SK-N-SH (cell line): ENCODE data around the gene PTGES3. TPM values are rescaled to one million over a fixed set of nuclear protein-coding genes. Genes with fewer than 3 reads are reported as not detected.

Experiments used
- CTCF ChIA-PET: fragments of 300-600, 350-600 bp; formaldehyde crosslinking; extraction: SDS; loops from one replicate; lab custom pipeline; 2021; lab: Yijun Ruan, JAX
- POLR2A ChIA-PET: fragments of 350-600 bp; sonication (Branson Sonifier 250); formaldehyde crosslinking; extraction: SDS; loops from one replicate; lab custom pipeline; 2020; ENCODE audit warnings: antibody characterized with exemption, inconsistent platforms; lab: Yijun Ruan, JAX
- DNase-seq: peaks from one replicate; pipeline ENCODE4 v3.0.0; 2012
- H2AFZ ChIP-seq: fragments of 200-600 bp; sonication (generic); 2 replicates; pipeline ENCODE4 v1.8.1; 2016; ENCODE audit warnings: antibody characterized with exemption, mild to moderate bottlenecking, low read depth
- H3F3A ChIP-seq: fragments of 200-600 bp; sonication (generic); replicated peaks from 2 replicates; pipeline ENCODE3; 2016; ENCODE audit warnings: antibody characterized with exemption, mild to moderate bottlenecking; ENCODE audit not compliant: insufficient read depth
- H3K27ac ChIP-seq, 2 experiments: fragments of 200-500 bp in 1 of 2; fragments of 200-600 bp in 1 of 2; sonication (Bioruptor generic) in 1 of 2; sonication (generic), shearing (Covaris generic) in 1 of 2; 2 replicates each; pipeline versions ENCODE4 v1.5.1 to v1.6.1; 2014 to 2016; ENCODE audit warnings: low read depth in 2 of 2, inconsistent platforms in 1 of 2, low read length in 1 of 2, mild to moderate bottlenecking in 1 of 2, mixed read lengths in 1 of 2
- H3K27me3 ChIP-seq: fragments of 200-600 bp; sonication (generic), shearing (Covaris generic); 2 replicates; pipeline ENCODE4 v1.6.1; 2016; ENCODE audit warnings: mixed run types; ENCODE audit not compliant: insufficient read depth
- H3K36me3 ChIP-seq, 2 experiments: fragments of 200-500 bp in 1 of 2; fragments of 200-600 bp in 1 of 2; sonication (Bioruptor generic) in 1 of 2; sonication (generic) in 1 of 2; replicated peaks in 1 of 2; 2 replicates each; pipeline versions ENCODE3 to v1.5.1; 2014 to 2016; ENCODE audit warnings: low read length in 1 of 2, mild to moderate bottlenecking in 1 of 2; ENCODE audit not compliant: insufficient read depth in 2 of 2, control insufficient read depth in 1 of 2
- H3K4me1 ChIP-seq, 2 experiments: fragments of 200-500 bp in 1 of 2; fragments of 200-600 bp in 1 of 2; sonication (Bioruptor generic) in 1 of 2; sonication (generic), shearing (Covaris generic) in 1 of 2; 2 replicates each; pipeline versions ENCODE4 v1.5.1 to v1.6.1; 2014 to 2016; ENCODE audit warnings: low read depth in 1 of 2, low read length in 1 of 2, mixed run types in 1 of 2; ENCODE audit not compliant: insufficient read depth in 2 of 2, control insufficient read depth in 1 of 2
- H3K4me2 ChIP-seq: fragments of 200-600 bp; sonication (generic), shearing (Covaris generic); 2 replicates; pipeline ENCODE4 v1.6.1; 2017; ENCODE audit warnings: mixed run types
- H3K4me3 ChIP-seq, 2 experiments: fragments of 200-500 bp in 1 of 2; fragments of 200-600 bp in 1 of 2; sonication (Bioruptor generic) in 1 of 2; sonication (generic), shearing (Covaris generic) in 1 of 2; 2 replicates each; pipeline versions ENCODE4 v1.5.1 to v1.8.1; 2014 to 2016; ENCODE audit warnings: low read depth in 2 of 2, inconsistent platforms in 1 of 2, low read length in 1 of 2, mild to moderate bottlenecking in 1 of 2, mixed read lengths in 1 of 2, moderate library complexity in 1 of 2
- H3K79me2 ChIP-seq: fragments of 200-600 bp; sonication (generic); 2 replicates; pipeline ENCODE4 v1.8.1; 2017; ENCODE audit warnings: mild to moderate bottlenecking; ENCODE audit not compliant: insufficient read depth
- H3K9ac ChIP-seq: fragments of 200-600 bp; sonication (generic); 2 replicates; pipeline ENCODE4 v1.6.1; 2017; ENCODE audit warnings: mixed run types
- H3K9me2 ChIP-seq: fragments of 200-600 bp; sonication (generic); 2 replicates; pipeline ENCODE4 v1.6.1; 2017; ENCODE audit warnings: mixed run types
- H3K9me3 ChIP-seq: fragments of 200-600 bp; sonication (generic); 2 replicates; pipeline ENCODE4 v1.6.1; 2017; ENCODE audit warnings: mixed run types, mild to moderate bottlenecking, moderate library complexity
- H4K20me1 ChIP-seq: fragments of 200-600 bp; sonication (generic); 2 replicates; pipeline ENCODE4 v1.6.1; 2017; ENCODE audit warnings: mild to moderate bottlenecking, mixed run types; ENCODE audit not compliant: insufficient read depth
- CHD2 ChIP-seq: fragments of 150-350 bp; IDR thresholded peaks from 2 replicates; pipeline ENCODE4 v1.6.1; 2018; ENCODE audit warnings: low read length; ENCODE audit not compliant: partially characterized antibody
- CTCF ChIP-seq: fragments of 200-600 bp; sonication (generic); IDR thresholded peaks from 2 replicates; pipeline ENCODE4 v1.6.1; 2017; ENCODE audit warnings: antibody characterized with exemption, mild to moderate bottlenecking, moderate library complexity
- FOXJ3 ChIP-seq: sonication (generic); formaldehyde crosslinking; IDR thresholded peaks from 2 replicates; pipeline ENCODE4 v1.5.1; 2020; ENCODE audit warnings: mild to moderate bottlenecking, missing genetic modification reagents
- FOXM1 ChIP-seq: IDR thresholded peaks from 2 replicates; pipeline ENCODE4 v1.4.0; 2012; ENCODE audit warnings: low read depth, mild to moderate bottlenecking
- GATA2 ChIP-seq: sonication (generic); formaldehyde crosslinking; IDR thresholded peaks from 2 replicates; pipeline ENCODE4 v1.5.0; 2020; ENCODE audit warnings: mild to moderate bottlenecking, missing genetic modification reagents
- IRF3 ChIP-seq: fragments of 150-350 bp; IDR thresholded peaks from 2 replicates; pipeline ENCODE4 v1.6.1; 2016; ENCODE audit warnings: mild to moderate bottlenecking, low read depth, low read length
- MAX ChIP-seq: IDR thresholded peaks from 2 replicates; pipeline ENCODE4 v1.4.0; 2012; ENCODE audit warnings: low read depth
- MEF2A ChIP-seq: IDR thresholded peaks from 2 replicates; pipeline ENCODE4 v1.4.0; 2012; ENCODE audit warnings: low read depth, borderline replicate concordance
- NRF1 ChIP-seq: IDR thresholded peaks from 2 replicates; pipeline ENCODE4 v1.6.1; 2012; ENCODE audit warnings: low read depth, mild to moderate bottlenecking, low read length
- PBX3 ChIP-seq: IDR thresholded peaks from 2 replicates; pipeline ENCODE4; 2012
- RAD21 ChIP-seq: IDR thresholded peaks from 2 replicates; pipeline ENCODE4 v1.6.1; 2012; ENCODE audit warnings: mild to moderate bottlenecking, low read length
- SMC3 ChIP-seq: IDR thresholded peaks from 2 replicates; pipeline ENCODE4 v1.6.1; 2012; ENCODE audit warnings: low read depth, low read length, improper control_type of control experiment
- ZBTB33 ChIP-seq: IDR thresholded peaks from 2 replicates; pipeline ENCODE4 v1.4.0; 2012; ENCODE audit warnings: low read depth, borderline replicate concordance
- WGBS: methylation state at CpG from one replicate; pipeline ENCODE4 v1.1.6; 2017; ENCODE audit warnings: low lambda C conversion rate; 5-methylcytosine and 5-hydroxymethylcytosine counted together
- polyA plus RNA-seq, 3 experiments: library from polyadenylated mRNA; depleted of rRNA; stranded (reverse); fragments of >200 nt; gene quantifications; 2 replicates each; pipeline ENCODE4 v1.2.3, GENCODE V29; 2012

PTGES3 gene
- polyA plus RNA-seq, 1 of the 3 experiments (the other 2 are of a cell fraction), result 38.9 TPM

- no peak for TF ChIP-seq PBX3
- TF ChIP-seq SMC3, result no peak
- TF ChIP-seq CTCF, result no peak
- TF ChIP-seq FOXM1, result no peak
- TF ChIP-seq GATA2 (CRISPR knock-in tag), result no peak
- TF ChIP-seq RAD21, result no peak
- TF ChIP-seq NRF1, result no peak
- no peak for TF ChIP-seq IRF3
- TF ChIP-seq MEF2A, result no peak
- TF ChIP-seq ZBTB33, result no peak
- DNase-seq, result no peak
- Histone ChIP-seq H3K27ac (no peak overlapping the region), H3K4me1 (no peaks in the 10 kb centered on the region), H3K9ac (no peak overlapping the region), H3K9me3 (no peaks in the 10 kb centered on the region), H4K20me1 (no peaks in the 10 kb centered on the region), H3K27me3 (no peaks in the 10 kb centered on the region), H2AFZ (no peak overlapping the region), H3K4me2 (no peak overlapping the region), H3K36me3 (peaks cover 29% of the 10 kb centered on the region in 2 experiments), H3K79me2 (peaks cover 17% of the 10 kb centered on the region), H3F3A (peaks cover 24% of the 10 kb centered on the region), H3K9me2 (no peaks in the 10 kb centered on the region), H3K4me3 (no peak overlapping the region)
- CTCF ChIA-PET, result interaction anchor here (0.9 kb wide), 1 partner anchor 14 kb away, joined by 4 read pairs; no protein-coding TSS in a partner anchor
- POLR2A ChIA-PET, result no interaction called here
- WGBS, result 99% methylated on average over 7 of the region's 7 CpGs
Observed at GRCh38 chr12:56661560-56661959, 26.5 kb downstream of the PTGES3 start.

GRCh38 chr12:56658921-56659320 is 29.2 kb downstream of the PTGES3 start:
- no peak for DNase-seq
- Histone ChIP-seq H3F3A (peaks cover 11% of the 10 kb centered on the region), H3K9ac (no peak overlapping the region), H3K36me3 (peaks cover 8 to 12% of the 10 kb centered on the region in 2 experiments), H3K4me1 (no peaks in the 10 kb centered on the region), H3K27ac (no peak overlapping the region), H3K9me2 (no peaks in the 10 kb centered on the region), H3K9me3 (no peaks in the 10 kb centered on the region), H2AFZ (no peak overlapping the region), H3K4me2 (no peak overlapping the region), H4K20me1 (no peaks in the 10 kb centered on the region), H3K4me3 (no peak overlapping the region), H3K79me2 (peaks cover under 1% of the 10 kb centered on the region; the same call in 1 of the 2 replicates), H3K27me3 (no peaks in the 10 kb centered on the region)
- ChIA-PET POLR2A (no interaction called here), CTCF (interaction anchor here (1.9 kb wide), 1 partner anchor 22 kb away, joined by 9 read pairs; no protein-coding TSS in a partner anchor)
- no peak for TF ChIP-seq PBX3
- no peak for TF ChIP-seq GATA2 (CRISPR knock-in tag)
- TF ChIP-seq ZBTB33, result no peak
- TF ChIP-seq FOXM1, result no peak
- TF ChIP-seq MAX, result no peak
- TF ChIP-seq CHD2, result no peak
- no peak for TF ChIP-seq NRF1
- no peak for TF ChIP-seq FOXJ3 (CRISPR knock-in tag)
- WGBS, result 93% methylated on average over 1 of the region's 1 CpG
